Neural progenitor cell (in vitro differentiated cells): Measurements from ENCODE around the gene HOXD1.
A peak's percentile ranks its signal among the peaks of the same experiment; 100 is the strongest.

ENCODE experiments used
- CTCF ChIP-seq: fragments of 200-600 bp; sonication (generic); IDR thresholded peaks from 2 replicates; pipeline ENCODE4 v1.5.1; 2017; ENCODE audit warnings: antibody characterized with exemption, mild to moderate bottlenecking
- EZH2 ChIP-seq: fragments of 200-600 bp; sonication (generic); IDR thresholded peaks from 2 replicates; pipeline ENCODE4 v1.6.1; 2017; ENCODE audit warnings: antibody characterized with exemption, mild to moderate bottlenecking, moderate library complexity
- EZH2phosphoT487 ChIP-seq: fragments of 200-600 bp; sonication (generic); IDR thresholded peaks from 2 replicates; pipeline ENCODE4 v1.6.1; 2017; ENCODE audit warnings: antibody characterized with exemption

- TF ChIP-seq CTCF = no peak
- TF ChIP-seq EZH2 = no peak
- peak; percentile 99 for TF ChIP-seq EZH2phosphoT487
These were observed 31.5 kb upstream of the HOXD1 start, which contains the start of gene HOXD3 for GRCh38 chr2:176156807-176157498.
